ENCODE measurements around the gene MTHFD2.

MTHFD2 gene

GRCh38 chr2:74232426-74232825 lies 34.0 kb downstream of the MTHFD2 start:
- DNase-seq: no peak

GRCh38 chr2:74233648-74234047 lies 35.2 kb downstream of the MTHFD2 start:
- DNase-seq: no peak

GRCh38 chr2:74235041-74235440 lies 36.6 kb downstream of the MTHFD2 start:
- DNase-seq: no peak

GRCh38 chr2:74238879-74239278 lies 40.5 kb downstream of the MTHFD2 start:
- DNase-seq: no peak

GRCh38 chr2:74239346-74239745 lies 40.9 kb downstream of the MTHFD2 start:
- DNase-seq: no peak

GRCh38 chr2:74242354-74243071 lies 44.1 kb downstream of the MTHFD2 start:
- no peak for DNase-seq

- no peak for DNase-seq
These were observed 45.9 kb downstream of the MTHFD2 start for GRCh38 chr2:74244286-74244685.

- DNase-seq: no peak
These were observed 48.2 kb downstream of the MTHFD2 start for GRCh38 chr2:74246496-74247195.

- no peak for DNase-seq
These were observed 51.1 kb downstream of the MTHFD2 start for GRCh38 chr2:74249406-74250122.

- peak; percentile 71 for DNase-seq
These were observed 51.8 kb downstream of the MTHFD2 start for GRCh38 chr2:74250189-74250631.

- no peak for DNase-seq
These were observed 53.6 kb downstream of the MTHFD2 start for GRCh38 chr2:74252036-74252435.

GRCh38 chr2:74252862-74253261 lies 54.4 kb downstream of the MTHFD2 start:
- no peak for DNase-seq

- DNase-seq: no peak
These were observed 55.0 kb downstream of the MTHFD2 start for GRCh38 chr2:74253306-74253970.

- DNase-seq: no peak
These were observed 55.5 kb downstream of the MTHFD2 start for GRCh38 chr2:74253971-74254310.

- no peak for DNase-seq
These were observed 57.3 kb downstream of the MTHFD2 start for GRCh38 chr2:74255660-74256213.

- no peak for DNase-seq
These were observed 60.8 kb downstream of the MTHFD2 start for GRCh38 chr2:74259191-74259590.

- DNase-seq: no peak
These were observed 61.3 kb downstream of the MTHFD2 start for GRCh38 chr2:74259733-74260132.

- DNase-seq: no peak
These were observed 62.1 kb downstream of the MTHFD2 start for GRCh38 chr2:74260495-74260894.

GRCh38 chr2:74261204-74261864 lies 62.9 kb downstream of the MTHFD2 start:
- DNase-seq: no peak

- no peak for DNase-seq
These were observed 64.3 kb downstream of the MTHFD2 start for GRCh38 chr2:74262681-74263080.

GRCh38 chr2:74264281-74264680 lies 65.9 kb downstream of the MTHFD2 start:
- no peak for DNase-seq

- peak; percentile 68 for DNase-seq
These were observed 68.7 kb downstream of the MTHFD2 start for GRCh38 chr2:74267068-74267467.
